AG04450 (cell line): ENCODE results near the gene RETREG2. TPM values are rescaled to one million over a fixed set of nuclear protein-coding genes. Genes with fewer than 3 reads are reported as not detected.

Experiments
- CTCF ChIA-PET: fragments of 300-600, 350-600 bp; formaldehyde crosslinking; extraction: SDS; loops from one replicate; lab custom pipeline; 2022; ENCODE audit warnings: antibody characterized with exemption, inconsistent platforms; lab: Charles Lee
- POLR2A ChIA-PET: fragments of 350-600 bp; formaldehyde crosslinking; extraction: SDS; loops from one replicate; lab custom pipeline; 2021; ENCODE audit warnings: antibody characterized with exemption, inconsistent platforms; lab: Yijun Ruan, JAX
- DNase-seq: peaks from one replicate; pipeline ENCODE4 v3.0.0-alpha.2; 2011; ENCODE audit warnings: low read depth, low spot score
- H3K27ac ChIP-seq: one replicate; pipeline ENCODE4 v1.5.1; 2012; ENCODE audit warnings: low read depth, low read length, control low read depth
- H3K27me3 ChIP-seq: one replicate; pipeline ENCODE4 v1.6.0; 2012; ENCODE audit warnings: low read length; ENCODE audit not compliant: control insufficient read depth, insufficient read depth
- H3K4me3 ChIP-seq: 2 replicates; pipeline ENCODE4 v1.5.1; 2011; ENCODE audit warnings: mild to moderate bottlenecking, low read depth, low read length, control low read depth
- H3K9me3 ChIP-seq: 2 replicates; pipeline ENCODE4 v1.5.1; 2012; ENCODE audit warnings: low read length; ENCODE audit not compliant: control insufficient read depth, insufficient read depth
- CTCF ChIP-seq: IDR thresholded peaks from 2 replicates; pipeline ENCODE4 v1.5.1; 2011; ENCODE audit warnings: low read depth, low read length, control low read depth, inconsistent platforms
- polyA plus RNA-seq: library from polyadenylated mRNA; depleted of rRNA; stranded (reverse); fragments of >200 nt; gene quantifications from 2 replicates; pipeline ENCODE4 v1.2.3, GENCODE V29; 2011; rRNA removed

RETREG2 gene
- polyA plus RNA-seq, 1 experiment = 71.7 TPM

DNA sequence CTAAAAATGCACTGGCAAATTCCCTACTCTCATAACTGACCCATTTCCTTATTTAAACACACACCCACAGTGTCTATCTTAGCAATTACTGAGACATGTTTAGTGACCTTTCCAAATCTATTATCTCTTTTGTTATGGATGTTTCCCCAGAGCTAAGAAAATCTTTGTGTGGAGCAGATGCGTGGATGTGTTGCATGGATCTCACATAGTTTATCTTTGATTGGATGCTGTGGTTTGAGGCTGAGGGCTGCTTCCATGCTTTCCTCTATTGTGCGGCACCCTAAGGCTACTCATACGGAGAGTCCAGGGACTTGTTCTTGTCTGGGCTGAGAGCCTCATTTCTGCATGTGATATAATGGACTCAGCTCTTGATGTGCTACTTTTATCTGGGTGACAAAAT, 56.3 kb downstream of the RETREG2 start:
- Histone ChIP-seq H3K27me3 (no peaks in the 10 kb centered on the region), H3K4me3 (no peak overlapping the region), H3K9me3 (no peaks in the 10 kb centered on the region), H3K27ac (no peak overlapping the region)
- ChIA-PET CTCF (no interaction called here), POLR2A (interaction anchor here (0.6 kb wide), 1 partner anchor 30 kb away, joined by 4 read pairs; no protein-coding TSS in a partner anchor)
- no peak for TF ChIP-seq CTCF
- DNase-seq = no peak

Other genes starting within 250 kb of the RETREG2 start
- 0.04 and 0.05 TPM in 2 replicates for gene CDK5R2, start 218.6 kb upstream of the RETREG2 start, polyA plus RNA-seq
- not detected in 2 replicates for gene FEV, start 193.1 kb upstream of the RETREG2 start, polyA plus RNA-seq
- gene CRYBA2, start 184.9 kb upstream of the RETREG2 start, polyA plus RNA-seq = 0.19 TPM in 1 of 2 replicates, not detected in the other
- not detected in 2 replicates for gene CFAP65, start 136.8 kb upstream of the RETREG2 start, polyA plus RNA-seq
- gene IHH, start 117.4 kb upstream of the RETREG2 start, polyA plus RNA-seq = 0.04 TPM in 1 of 2 replicates, not detected in the other
- 21.9 and 22.9 TPM in 2 replicates for gene NHEJ1, start 17.5 kb upstream of the RETREG2 start, polyA plus RNA-seq
- 0.26 and 0.53 TPM in 2 replicates for gene SLC23A3, start 8.2 kb upstream of the RETREG2 start, polyA plus RNA-seq
- 28.0 and 29.9 TPM in 2 replicates for gene CNPPD1, start 1.4 kb upstream of the RETREG2 start, polyA plus RNA-seq
- gene ZFAND2B, start 28.5 kb downstream of the RETREG2 start, polyA plus RNA-seq = 24.5 and 29.6 TPM in 2 replicates
- 20.9 and 22.2 TPM in 2 replicates for gene ABCB6, start 40.7 kb downstream of the RETREG2 start, polyA plus RNA-seq
- gene ATG9A, start 51.4 kb downstream of the RETREG2 start, polyA plus RNA-seq = 81.0 and 84.3 TPM in 2 replicates
- 20.3 and 22.0 TPM in 2 replicates for gene ANKZF1, start 51.5 kb downstream of the RETREG2 start, polyA plus RNA-seq
- gene GLB1L, start 67.2 kb downstream of the RETREG2 start, polyA plus RNA-seq = 8.8 and 9.6 TPM in 2 replicates
- gene STK16, start 67.2 kb downstream of the RETREG2 start, polyA plus RNA-seq = 33.9 and 36.6 TPM in 2 replicates
- not detected in 2 replicates for gene TUBA4B, start 75.0 kb downstream of the RETREG2 start, polyA plus RNA-seq
- gene TUBA4A, start 75.6 kb downstream of the RETREG2 start, polyA plus RNA-seq = 22.4 and 22.6 TPM in 2 replicates
- gene DNAJB2, start 101.1 kb downstream of the RETREG2 start, polyA plus RNA-seq = 40.6 and 41.1 TPM in 2 replicates
- 11.7 and 15.1 TPM in 2 replicates for gene PTPRN, start 131.1 kb downstream of the RETREG2 start, polyA plus RNA-seq
- gene RESP18, start 154.5 kb downstream of the RETREG2 start, polyA plus RNA-seq = not detected in 2 replicates
- gene DNPEP, start 209.6 kb downstream of the RETREG2 start, polyA plus RNA-seq = 41.5 and 71.2 TPM in 2 replicates
- gene DES, start 240.1 kb downstream of the RETREG2 start, polyA plus RNA-seq = 19.8 and 24.9 TPM in 2 replicates